IPS DF 4.7 (cell line): ENCODE results near the gene FCN3.

Experiments used
- DNase-seq: peaks from one replicate; pipeline ENCODE4 v3.0.0-alpha.2; 2013; ENCODE audit warnings: low spot score; ENCODE audit errors: extremely low read depth

FCN3 gene

DNA sequence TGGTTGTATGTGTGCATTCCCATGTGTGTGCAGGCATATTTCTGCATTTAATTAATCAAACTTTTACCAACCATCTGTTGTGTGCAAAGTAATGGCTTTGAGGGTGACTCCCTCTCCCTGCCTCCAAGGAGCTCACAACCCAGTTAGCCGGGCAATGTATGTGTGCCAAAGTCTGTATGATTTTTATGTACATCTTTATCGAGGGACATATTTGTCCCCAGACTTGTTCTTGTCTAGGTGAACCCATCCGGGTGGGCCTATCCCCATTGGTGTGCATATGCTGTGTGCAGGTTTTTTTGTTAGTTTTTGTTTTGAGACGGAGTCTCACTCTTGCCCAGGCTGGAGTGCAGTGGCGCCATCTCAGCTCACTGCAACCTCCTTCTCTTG, 31.0 kb downstream of the FCN3 start:
- no peak for DNase-seq

DNA sequence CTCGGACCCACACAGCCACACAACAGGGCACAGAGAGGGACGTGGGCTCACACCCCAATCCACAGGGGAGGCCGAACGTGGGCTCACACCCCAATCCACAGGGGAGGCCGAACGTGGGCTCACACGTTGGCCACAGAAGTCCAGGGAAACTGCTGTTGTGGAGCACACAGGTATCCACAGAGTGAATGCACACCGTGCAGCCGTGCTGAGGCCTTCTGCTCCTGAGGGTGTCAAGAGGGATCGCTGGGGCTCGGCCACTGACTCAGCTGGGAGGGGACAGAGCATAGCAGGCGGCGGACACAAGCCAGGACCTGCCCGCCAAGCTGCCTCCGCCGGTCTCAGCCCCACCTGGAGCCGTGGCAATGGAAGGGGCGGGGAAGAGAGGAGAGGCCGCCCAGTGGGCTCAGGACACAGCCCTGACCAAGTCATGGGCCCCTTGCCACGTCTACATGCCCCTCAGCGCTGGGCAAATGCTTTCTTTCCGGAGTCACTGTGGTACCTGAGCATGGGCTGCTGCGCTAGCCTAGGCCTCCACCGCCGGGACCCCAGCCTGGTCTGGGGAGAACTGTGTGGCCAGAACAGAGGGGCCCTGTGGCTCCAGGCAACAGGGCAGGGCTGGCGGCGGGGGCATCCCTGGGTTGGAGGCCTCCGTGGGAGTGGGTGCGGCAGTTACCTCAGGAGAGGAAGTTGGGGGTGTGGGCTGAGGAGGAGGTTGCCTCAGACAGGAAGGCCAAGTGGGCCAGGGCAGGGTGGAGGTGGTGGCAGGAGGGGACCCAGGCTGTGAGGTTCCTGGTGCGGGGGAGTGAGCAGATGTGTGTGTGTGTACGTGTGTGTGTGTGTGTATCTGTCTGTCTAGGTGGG, 31.6 kb downstream of the FCN3 start:
- no peak for DNase-seq

DNA sequence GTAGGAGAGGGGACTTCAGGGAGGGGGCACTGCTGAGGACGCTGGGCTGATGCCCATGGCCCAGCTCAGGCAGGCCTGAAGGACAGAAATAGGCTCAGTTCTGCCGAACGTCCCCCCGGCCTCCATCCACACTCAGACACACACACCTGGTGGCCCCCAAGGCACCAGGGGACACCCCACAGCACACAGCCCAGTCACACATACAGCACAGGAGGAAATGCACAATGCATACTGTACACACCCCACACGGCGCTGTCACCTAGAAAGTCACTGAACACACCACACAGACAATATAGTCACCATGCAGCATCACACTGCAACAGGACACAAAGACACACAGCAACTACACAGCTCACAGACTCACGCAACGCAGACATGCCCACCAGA, 32.2 kb downstream of the FCN3 start:
- DNase-seq, result no peak

DNA sequence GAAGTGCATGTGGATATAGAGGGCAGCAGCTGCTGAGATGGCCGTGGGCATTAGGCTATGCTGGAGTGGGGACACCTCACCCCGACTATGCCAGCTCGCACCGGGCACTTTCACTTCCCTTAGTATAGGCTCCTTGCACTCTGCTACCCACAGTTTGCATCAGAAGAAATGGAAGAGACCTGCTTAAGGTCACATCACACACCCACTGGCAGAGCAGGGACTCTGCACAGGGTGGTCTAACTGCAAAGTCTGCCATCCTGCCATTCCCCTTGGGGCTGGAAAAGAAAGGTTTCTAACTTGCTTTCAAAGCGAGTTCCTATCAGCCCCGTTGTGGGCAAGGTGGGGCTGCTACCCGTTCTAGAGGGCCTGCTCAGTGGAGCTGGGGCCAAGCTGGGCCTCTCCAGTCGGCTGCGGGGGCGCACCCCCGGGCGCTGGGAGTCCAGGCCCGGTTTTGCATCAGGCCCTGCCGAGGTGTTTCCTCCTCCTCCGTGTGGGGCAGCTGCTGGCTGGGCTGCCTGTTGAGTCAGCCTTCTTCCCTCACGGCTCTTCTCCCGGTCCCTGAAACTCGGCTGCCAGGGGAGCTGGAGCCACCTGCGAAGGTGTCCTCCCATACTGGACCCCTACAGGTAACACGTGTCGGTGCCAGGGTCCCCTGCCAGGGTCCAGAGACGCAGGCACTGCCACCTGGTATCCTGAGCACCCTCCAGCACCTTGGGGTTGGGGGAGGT, 32.9 kb downstream of the FCN3 start, which contains the start of gene SYTL1:
TSS of gene SYTL1 (plus strand) at position 498 of the 728 bp plus-strand sequence. CDS start 3,313 bp downstream, outside the sequence.
- DNase-seq, result no peak

DNA sequence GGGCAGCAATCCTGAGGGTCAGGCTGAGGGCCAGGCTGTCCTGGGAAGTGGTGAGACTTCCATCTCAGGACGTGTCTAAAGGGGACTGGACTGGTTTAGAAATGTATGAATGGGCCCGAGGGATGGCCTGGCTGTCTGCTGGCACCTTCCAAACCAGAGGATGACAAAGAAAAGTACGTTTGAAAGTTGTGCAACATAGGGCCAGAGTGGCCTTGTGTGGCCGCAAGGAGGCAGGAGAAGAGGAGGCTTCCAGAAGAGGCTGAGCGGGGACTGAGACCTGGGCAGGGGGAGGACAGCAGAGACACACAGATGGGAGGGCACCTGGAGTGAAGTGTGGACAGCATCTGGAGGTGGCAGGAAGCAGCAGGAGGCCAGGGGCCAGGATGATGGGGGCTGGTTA, 35.4 kb downstream of the FCN3 start:
- DNase-seq, result no peak

DNA sequence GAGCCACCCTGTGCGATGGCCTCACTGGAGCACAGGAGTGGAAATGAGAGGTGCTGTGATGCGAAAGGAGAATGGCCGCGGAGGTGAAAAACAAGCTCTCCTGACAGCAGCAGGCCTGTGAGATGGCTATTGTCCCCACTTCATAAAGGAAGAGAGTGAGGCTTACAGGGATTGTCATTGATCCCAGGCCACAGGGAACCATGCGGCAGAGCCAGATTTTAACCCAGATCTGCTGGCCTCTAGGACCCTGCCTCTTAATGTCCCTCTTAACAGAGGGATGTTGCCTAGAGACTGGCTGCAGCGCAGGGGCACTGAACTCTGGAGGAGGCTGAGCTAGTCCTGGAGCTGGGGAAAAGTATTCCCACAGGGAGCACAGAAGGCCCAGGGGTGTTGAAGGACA, 35.9 kb downstream of the FCN3 start:
- no peak for DNase-seq

DNA sequence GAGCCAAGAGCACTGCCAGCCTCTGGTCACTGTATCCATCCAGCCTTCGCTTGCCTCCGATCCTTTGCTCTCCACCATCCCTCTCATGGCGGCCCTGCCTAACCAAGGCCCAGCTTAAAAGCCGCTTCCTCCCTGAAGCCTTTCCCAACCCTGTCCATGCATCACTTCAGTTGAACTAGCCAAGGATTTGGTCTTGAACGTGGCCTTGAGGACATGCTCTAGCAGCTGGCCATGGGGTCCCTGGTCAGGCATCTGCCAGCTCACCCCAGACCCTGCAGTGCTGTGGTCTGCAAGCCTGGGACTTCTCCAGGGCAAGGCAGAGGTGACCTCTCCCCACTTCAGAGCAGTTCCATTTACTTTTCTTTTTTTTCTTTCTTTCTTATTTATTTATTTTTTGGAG, 37.9 kb downstream of the FCN3 start:
- DNase-seq, result no peak

DNA sequence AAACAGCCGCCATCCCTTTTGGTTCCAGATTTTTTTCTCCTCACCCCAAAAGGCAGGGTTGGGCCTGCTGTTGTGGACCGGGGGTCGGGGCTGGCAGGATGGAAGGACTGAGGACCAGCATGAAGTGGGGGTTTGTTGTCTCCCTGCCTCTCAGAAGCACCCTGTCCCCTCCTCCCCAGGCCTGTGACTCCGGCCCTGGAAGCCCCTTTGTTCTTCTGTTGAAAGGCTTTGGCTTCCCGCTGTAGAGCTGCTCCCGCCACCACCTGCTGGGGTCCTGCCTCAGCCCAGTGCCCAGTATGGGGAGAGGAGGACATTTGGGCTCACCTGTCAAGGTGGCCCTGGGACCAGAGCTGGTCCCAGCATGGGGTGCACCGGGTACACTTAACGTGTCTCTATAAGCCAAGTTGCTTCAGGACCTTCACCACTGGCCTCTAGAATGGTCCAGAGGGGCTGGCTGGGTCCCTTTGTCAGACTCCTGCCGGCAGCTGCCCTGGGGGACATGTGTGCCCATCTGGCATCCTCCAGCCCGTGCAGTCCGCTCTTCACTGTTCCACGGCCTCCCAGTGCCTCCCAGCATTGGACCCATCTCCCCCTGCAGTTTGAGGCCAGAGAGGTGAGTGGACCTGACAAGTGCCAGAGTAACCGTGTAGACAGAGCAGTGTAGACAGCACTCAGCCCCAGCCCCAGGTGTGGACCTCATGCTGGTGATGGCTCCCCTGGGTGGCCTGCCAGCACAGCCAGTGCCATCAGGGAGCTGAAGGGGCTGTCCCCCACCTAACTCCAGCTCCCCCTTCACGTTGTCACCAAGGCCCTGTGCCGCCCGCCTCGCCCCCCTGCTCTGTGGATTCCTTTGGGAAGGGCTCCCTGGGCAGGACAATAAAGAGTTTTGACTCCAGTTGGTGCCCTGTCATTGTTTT, 38.9 kb downstream of the FCN3 start:
- no peak for DNase-seq

DNA sequence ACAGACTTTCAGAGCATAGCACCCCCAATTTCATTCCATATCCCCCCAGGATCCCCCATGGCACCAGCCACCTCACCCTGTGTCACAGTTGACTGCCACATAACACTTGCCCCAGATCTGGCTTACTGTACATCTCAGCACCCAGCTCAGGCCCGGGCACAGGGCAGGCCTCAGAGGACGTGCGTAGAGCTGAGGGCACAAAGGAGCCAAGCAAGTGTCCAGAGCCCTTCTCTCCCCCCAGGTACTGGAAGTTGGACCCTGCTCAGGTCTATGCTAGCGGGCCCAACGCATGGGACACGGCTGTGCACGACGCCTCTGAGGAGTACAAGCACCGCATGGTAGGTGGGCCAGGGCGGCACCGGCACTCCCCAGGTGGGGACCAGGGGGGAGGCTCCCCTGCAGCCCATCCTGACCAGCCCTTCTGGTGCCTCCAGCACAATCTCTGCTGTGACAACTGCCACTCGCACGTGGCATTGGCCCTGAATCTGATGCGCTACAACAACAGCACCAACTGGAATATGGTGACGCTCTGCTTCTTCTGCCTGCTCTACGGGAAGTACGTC, 40.8 kb downstream of the FCN3 start:
- no peak for DNase-seq

DNA sequence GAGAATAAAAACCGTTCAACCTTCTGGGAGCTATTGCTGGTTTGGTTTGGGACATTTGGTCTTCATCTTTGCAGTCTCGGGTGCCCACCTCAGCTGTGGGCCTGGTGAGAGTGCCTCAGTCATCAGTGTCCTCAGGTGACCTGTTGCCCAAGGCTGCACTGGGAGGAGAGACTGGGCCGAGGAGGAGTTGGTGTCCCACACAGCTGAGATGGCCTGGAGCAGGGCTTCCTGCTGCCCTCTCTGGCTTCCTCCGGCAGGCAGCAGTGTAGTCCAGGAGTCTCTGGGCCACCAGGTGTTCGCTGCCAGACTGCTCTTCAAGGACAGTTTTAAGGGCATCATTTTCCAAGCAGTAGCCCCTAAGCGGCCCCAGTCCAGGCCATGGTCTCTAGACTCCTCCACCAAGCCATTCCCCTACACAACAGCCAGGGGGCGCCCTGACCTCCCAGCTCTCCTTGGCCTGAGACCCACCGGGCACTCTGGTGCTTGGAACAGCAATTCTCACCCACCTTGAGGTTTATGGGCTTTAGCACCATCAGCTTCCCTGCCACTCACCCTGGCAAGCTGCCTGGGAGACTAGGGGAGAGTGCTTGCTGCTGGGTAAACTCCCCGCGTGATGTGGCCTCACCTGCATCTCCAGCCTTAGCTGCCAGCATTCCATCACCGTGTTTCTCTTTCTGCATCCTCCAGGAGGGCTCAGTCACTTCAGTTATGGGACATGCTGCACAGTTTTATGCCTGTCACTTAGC, 41.9 kb downstream of the FCN3 start:
- DNase-seq, result no peak

DNA sequence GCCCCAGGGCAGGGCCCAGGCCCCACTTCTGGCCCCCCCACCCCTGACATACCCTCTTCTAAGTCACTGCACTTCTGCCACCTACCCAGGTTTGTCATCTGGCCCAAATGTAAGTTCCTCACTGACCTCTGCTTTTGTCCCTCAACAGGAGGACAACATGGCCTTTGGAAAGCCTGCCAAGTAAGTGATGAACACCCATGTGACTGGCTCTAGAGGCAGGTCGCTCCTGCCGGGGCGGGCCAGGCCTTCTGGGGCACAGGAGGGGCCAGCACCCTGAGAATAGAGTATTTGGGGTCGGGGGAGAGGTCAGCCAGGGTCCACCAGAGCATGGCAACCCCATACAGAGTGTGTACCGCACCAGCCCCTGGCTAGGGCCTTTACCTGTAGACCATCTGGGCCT, 42.7 kb downstream of the FCN3 start:
- DNase-seq, result no peak

DNA sequence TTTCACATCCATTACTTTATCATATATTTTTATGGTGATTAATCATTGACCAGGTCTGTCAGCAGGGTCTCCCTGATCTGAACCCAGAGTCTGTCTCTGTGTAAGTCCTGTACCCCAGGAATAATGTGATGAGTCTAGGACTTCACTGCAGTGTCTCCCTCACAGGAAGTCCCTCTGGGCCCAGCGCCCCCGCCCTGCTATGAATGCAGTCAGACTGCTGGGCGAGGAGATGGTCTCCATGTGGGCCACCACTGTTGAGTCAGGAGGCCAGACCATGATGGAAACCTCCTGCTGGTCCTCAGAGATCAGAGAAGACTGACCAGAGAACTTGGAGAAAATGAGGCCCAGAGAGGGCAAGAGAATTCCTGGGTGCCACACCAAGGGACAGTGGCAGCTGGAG, 43.2 kb downstream of the FCN3 start:
- DNase-seq, result no peak

DNA sequence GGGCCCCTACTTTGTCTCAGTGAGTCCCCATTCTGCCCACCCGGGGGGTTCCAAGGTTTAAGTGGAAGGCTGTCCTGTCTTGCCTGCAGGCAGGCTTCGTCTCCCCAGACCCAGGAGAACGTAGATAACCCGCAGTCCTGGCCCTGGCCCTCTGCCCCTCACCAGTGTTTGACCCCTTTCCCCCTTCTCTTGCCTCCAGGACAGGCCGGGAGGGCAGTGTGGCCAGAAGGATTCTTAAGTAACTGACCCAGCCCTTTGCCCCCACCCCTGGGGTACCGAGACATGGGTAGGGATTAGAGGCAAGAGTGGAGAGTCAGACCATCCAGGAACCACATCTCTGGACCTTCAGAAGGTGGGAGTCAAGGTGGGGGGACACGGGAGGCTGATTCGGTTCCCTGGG, 43.8 kb downstream of the FCN3 start:
- DNase-seq, result no peak

DNA sequence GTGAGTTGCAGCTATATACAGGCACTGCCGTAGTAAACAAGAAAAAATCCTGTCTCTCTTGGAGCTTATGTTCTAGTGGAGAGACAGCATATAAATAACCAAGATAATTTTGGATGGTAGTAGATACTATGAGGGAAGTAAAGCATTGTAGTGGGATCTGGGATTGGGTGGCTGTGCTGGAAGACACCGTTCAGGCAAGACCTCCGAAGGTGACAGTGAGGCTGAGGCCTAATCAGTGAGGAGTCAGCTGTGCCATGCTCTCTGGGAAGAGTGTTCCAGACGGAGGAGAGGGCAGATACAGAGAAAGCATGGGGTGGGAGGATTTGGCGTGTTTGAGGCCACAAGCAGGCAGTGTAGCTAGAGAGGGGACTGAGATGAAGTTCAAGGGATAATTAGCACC, 46.7 kb downstream of the FCN3 start:
- DNase-seq, result no peak

DNA sequence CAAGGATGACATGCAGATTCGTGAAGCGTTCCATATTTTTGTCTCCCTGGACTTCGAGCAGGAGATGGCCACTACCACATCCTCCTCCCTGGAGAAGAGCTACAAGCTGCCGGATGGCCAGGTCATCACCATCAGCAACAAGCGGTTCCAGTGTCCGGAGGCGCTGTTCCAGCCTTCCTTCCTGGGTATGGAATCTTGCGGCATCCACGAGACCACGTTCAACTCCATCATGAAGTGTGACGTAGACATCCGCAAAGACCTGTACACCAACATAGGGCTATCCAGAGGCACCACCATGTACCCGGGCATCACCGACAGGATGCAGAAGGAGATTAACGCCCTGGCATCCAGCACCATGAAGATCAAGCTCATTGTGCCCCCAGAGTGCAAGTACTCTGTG, 49.3 kb downstream of the FCN3 start:
- DNase-seq, result no peak

DNA sequence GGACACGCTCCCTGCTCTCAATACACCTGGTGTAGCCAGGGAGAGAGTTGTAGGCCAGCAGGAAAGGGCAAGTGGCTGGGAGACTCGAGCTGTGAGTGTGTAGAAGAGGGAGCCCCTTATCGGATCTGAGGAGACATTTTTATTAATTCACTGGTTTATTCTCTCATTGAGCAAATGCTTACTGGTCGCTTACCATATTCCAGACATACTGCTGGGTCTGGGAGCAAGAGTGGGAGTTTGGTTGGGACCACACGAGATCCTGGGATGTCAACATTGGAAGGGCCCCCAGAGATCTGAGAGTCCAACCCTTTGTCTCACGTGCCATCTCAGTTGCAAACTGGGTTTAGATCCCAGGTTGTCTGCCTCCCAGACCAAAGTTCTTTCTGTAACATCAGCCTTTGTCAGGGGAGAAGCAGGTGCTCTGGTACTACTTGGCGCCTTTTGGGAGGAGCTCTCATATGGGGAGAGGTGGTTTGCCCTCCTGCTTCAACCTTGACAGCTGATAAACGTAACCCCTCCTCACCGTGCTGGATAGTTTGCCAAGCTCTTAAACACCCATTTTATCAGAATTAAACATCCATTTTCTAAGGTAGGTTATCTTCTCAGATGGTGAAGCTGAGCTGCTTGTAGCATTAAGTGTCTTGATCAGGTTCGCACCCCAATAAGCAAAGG, 51.9 kb downstream of the FCN3 start:
- no peak for DNase-seq

DNA sequence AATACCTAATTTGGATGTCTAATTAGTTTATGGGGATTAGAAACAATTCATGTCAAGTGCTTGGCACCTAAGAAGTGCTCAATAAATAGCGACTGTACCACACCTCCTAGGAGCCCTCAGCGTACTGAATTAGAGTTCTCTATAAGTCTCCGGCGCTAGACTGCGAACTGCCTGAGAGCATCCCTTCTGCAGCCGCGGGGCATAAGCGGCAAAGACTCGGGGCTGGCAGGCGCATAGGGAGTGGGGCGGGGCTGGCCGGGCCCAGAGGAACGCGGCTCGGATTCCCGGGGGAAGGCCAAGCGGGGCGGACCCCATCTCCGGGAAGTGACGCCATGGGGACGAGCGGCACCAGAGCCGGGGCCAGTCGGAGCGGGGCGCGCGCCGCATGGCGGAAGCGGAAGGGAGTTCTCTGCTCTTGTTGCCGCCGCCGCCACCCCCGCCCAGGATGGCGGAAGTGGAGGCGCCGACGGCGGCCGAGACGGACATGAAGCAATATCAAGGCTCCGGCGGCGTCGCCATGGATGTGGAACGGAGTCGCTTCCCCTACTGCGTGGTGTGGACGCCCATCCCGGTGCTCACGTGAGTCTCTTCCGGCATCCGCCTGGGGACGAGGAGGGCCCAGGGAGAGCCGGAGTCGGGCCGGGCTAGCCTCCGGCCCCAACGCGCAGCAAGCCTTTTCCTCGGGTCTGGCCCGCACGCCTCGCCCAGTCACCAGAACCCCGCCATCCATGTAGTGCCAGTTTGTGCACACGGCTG, 52.6 kb downstream of the FCN3 start, which contains the start of gene TMEM222:
TSS of gene TMEM222 (plus strand) at position 351 of the 756 bp plus-strand sequence. CDS start at position 386, 35 bp downstream.
- no peak for DNase-seq
